HepG2 (cell line): ENCODE measurements around the gene DNASE2. TPM values are rescaled to one million over a fixed set of nuclear protein-coding genes. Genes with fewer than 3 reads are reported as not detected.
A peak's percentile ranks its signal among the peaks of the same experiment; 100 is the strongest.

ENCODE experiments used
- ATAC-seq: fragments of 200-7000 bp; cut with Tn5 transposase; 3 replicates; pipeline ENCODE4 v1.9.1; 2020; ENCODE audit warnings: mild to moderate bottlenecking, moderate library complexity
- BruUV-seq: library from RNA; stranded (reverse); fragments of 400-500 nt; replicated peaks from 2 replicates; lab custom pipeline; 2021; lab: Mats Ljungman, UMichigan
- CTCF ChIA-PET: fragments of 300-600 bp; formaldehyde crosslinking; extraction: SDS; loops from one replicate; lab custom pipeline; 2021; ENCODE audit warnings: low total read pairs, inconsistent platforms, low intra/inter-chr PET ratio; lab: Yijun Ruan, JAX
- POLR2A ChIA-PET: fragments of 350-600 bp; sonication (Branson Sonifier 250); formaldehyde crosslinking; loops from one replicate; lab custom pipeline; 2020; ENCODE audit warnings: antibody characterized with exemption, inconsistent platforms; lab: Yijun Ruan, JAX
- DNase-seq: peaks from one replicate; pipeline ENCODE4 v3.0.0-alpha.2; 2015; ENCODE audit warnings: low spot score
- FAIRE-seq: peaks from 3 replicates; lab custom pipeline; 2011; peaks lifted over from hg19 to GRCh38; lab: Jason Lieb, UNC
- H2AFZ ChIP-seq: one replicate; pipeline ENCODE4 v1.6.1; 2011; ENCODE audit warnings: low read length, inconsistent platforms
- H3K27ac ChIP-seq: fragments of 300-600 bp; 3 replicates; pipeline ENCODE4 v1.8.0; 2011; ENCODE audit warnings: mixed run types, mild to moderate bottlenecking, mixed read lengths, low read length, inconsistent platforms; ENCODE audit not compliant: insufficient read depth; ENCODE audit errors: extremely low read length
- H3K27me3 ChIP-seq, 2 experiments: fragments of 200-600 bp in 1 of 2; 2 replicates in 1 of 2; 3 replicates in 1 of 2; pipeline versions ENCODE4 v1.6.0 to v1.8.0; 2011; ENCODE audit warnings: low read length in 2 of 2, mild to moderate bottlenecking in 2 of 2, moderate library complexity in 2 of 2, inconsistent platforms in 1 of 2; ENCODE audit not compliant: insufficient read depth in 2 of 2, control insufficient read depth in 1 of 2
- H3K36me3 ChIP-seq, 2 experiments: fragments of 200-600 bp in 1 of 2; replicated peaks in 1 of 2; 2 replicates in 1 of 2; 3 replicates in 1 of 2; pipeline versions ENCODE4 v1.5.1 to v1.8.0; 2011; ENCODE audit warnings: low read length in 2 of 2, inconsistent platforms in 1 of 2; ENCODE audit not compliant: insufficient read depth in 2 of 2, control insufficient read depth in 1 of 2
- H3K4me1 ChIP-seq: 2 replicates; pipeline ENCODE4 v1.5.1; 2012; ENCODE audit warnings: low read length, inconsistent platforms; ENCODE audit not compliant: insufficient read depth
- H3K4me2 ChIP-seq: 2 replicates; pipeline ENCODE4 v1.6.0; 2011; ENCODE audit warnings: low read depth, low read length, inconsistent platforms
- H3K4me3 ChIP-seq, 3 experiments: fragments of 200-600 bp in 1 of 3; sonication (generic), shearing (Covaris generic) in 1 of 3; replicated peaks in 1 of 3; 2 replicates each; pipeline ENCODE4 v1.5.1; 2011 to 2016; ENCODE audit warnings: low read length in 3 of 3, inconsistent platforms in 2 of 3, low read depth in 2 of 3, mild to moderate bottlenecking in 2 of 3, control low read depth in 1 of 3, mixed read lengths in 1 of 3; ENCODE audit not compliant: insufficient read depth in 1 of 3
- H3K79me2 ChIP-seq: one replicate; pipeline ENCODE4 v1.6.1; 2011; ENCODE audit warnings: low read length, inconsistent platforms; ENCODE audit not compliant: insufficient read depth
- H3K9ac ChIP-seq: 2 replicates; pipeline ENCODE4 v1.6.0; 2011; ENCODE audit warnings: mild to moderate bottlenecking, low read depth, low read length, inconsistent platforms; ENCODE audit not compliant: insufficient read depth
- H3K9me3 ChIP-seq: 2 replicates; pipeline ENCODE4 v1.5.1; 2012; ENCODE audit warnings: mild to moderate bottlenecking, low read length
- H4K20me1 ChIP-seq: 2 replicates; pipeline ENCODE4 v1.6.0; 2011; ENCODE audit warnings: inconsistent platforms, mild to moderate bottlenecking, low read length, moderate library complexity; ENCODE audit not compliant: insufficient read depth
- BCL3 ChIP-seq: sonication (generic); formaldehyde crosslinking; IDR thresholded peaks from 2 replicates; pipeline ENCODE4 v1.5.1; 2020; ENCODE audit warnings: mild to moderate bottlenecking, missing genetic modification reagents, moderate library complexity
- BCL6 ChIP-seq: IDR thresholded peaks from 2 replicates; pipeline ENCODE4 v1.6.1; 2016; ENCODE audit warnings: missing genetic modification reagents, missing compliant biosample characterization
- CHD4 ChIP-seq: fragments of 200-600 bp; sonication (generic); IDR thresholded peaks from 2 replicates; pipeline ENCODE4 v1.7.0; 2017; ENCODE audit warnings: mild to moderate bottlenecking, low read length, borderline replicate concordance
- FOXO1 ChIP-seq: sonication (generic); formaldehyde crosslinking; IDR thresholded peaks from 2 replicates; pipeline ENCODE4 v1.4.0; 2020; ENCODE audit warnings: missing genetic modification reagents
- HNF1A ChIP-seq, 2 experiments: sonication (generic) in 1 of 2; formaldehyde crosslinking in 1 of 2; IDR thresholded peaks; 2 replicates each; pipeline versions ENCODE4 v1.4.0 to v1.6.1; 2016 to 2020; ENCODE audit warnings: borderline replicate concordance in 1 of 2, low read depth in 1 of 2, mild to moderate bottlenecking in 1 of 2, missing genetic modification reagents in 1 of 2
- JUN ChIP-seq: sonication (generic); formaldehyde crosslinking; IDR thresholded peaks from 2 replicates; pipeline ENCODE4 v1.4.0; 2020; ENCODE audit warnings: mild to moderate bottlenecking, missing genetic modification reagents
- MED1 ChIP-seq: sonication (generic); formaldehyde crosslinking; IDR thresholded peaks from 2 replicates; pipeline ENCODE4 v1.4.0; 2020; ENCODE audit warnings: missing genetic modification reagents
- NR1H2 ChIP-seq: sonication (generic); formaldehyde crosslinking; IDR thresholded peaks from 2 replicates; pipeline ENCODE4 v1.8.1; 2022; ENCODE audit warnings: low read depth, missing genetic modification reagents, borderline replicate concordance
- SPEN ChIP-seq: sonication (generic); formaldehyde crosslinking; IDR thresholded peaks from 2 replicates; pipeline ENCODE4 v1.5.1; 2020; ENCODE audit warnings: low read depth, mild to moderate bottlenecking, missing genetic modification reagents
- THAP9 ChIP-seq: sonication (generic); formaldehyde crosslinking; IDR thresholded peaks from 2 replicates; pipeline ENCODE4; 2020; ENCODE audit warnings: missing genetic modification reagents, mild to moderate bottlenecking, borderline replicate concordance
- ZNF205 ChIP-seq: IDR thresholded peaks from 2 replicates; pipeline ENCODE4 v1.6.1; 2018; ENCODE audit warnings: missing biosample characterization, missing genetic modification reagents
- ZNF619 ChIP-seq: sonication (generic); formaldehyde crosslinking; IDR thresholded peaks from 2 replicates; pipeline ENCODE4 v1.4.0; 2020; ENCODE audit warnings: mild to moderate bottlenecking, missing genetic modification reagents
- ZNF768 ChIP-seq: sonication (generic); formaldehyde crosslinking; IDR thresholded peaks from 2 replicates; pipeline ENCODE4 v1.4.0; 2020; ENCODE audit warnings: missing genetic modification reagents
- ZNF850 ChIP-seq: sonication (generic); formaldehyde crosslinking; conservative IDR thresholded peaks from 2 replicates; pipeline ENCODE4 v1.9.0; 2021; ENCODE audit warnings: mild to moderate bottlenecking, missing genetic modification reagents
- WGBS: methylation state at CpG from one replicate; pipeline ENCODE4 v1.1.6; 2017; ENCODE audit warnings: low lambda C conversion rate; 5-methylcytosine and 5-hydroxymethylcytosine counted together
- in situ Hi-C: cut with HindIII; loops from 2 replicates; pipeline ENCODE4 v1.10.0; 2017; ENCODE audit warnings: low pct_unique_long_range_greater_than_20kb; ENCODE audit not compliant: extremely low pct_ligation_motif_present
- intact Hi-C: fragments of 100-400 bp; cut with micrococcal nuclease; formaldehyde crosslinking; loops from one replicate; pipeline ENCODE4 v1.10.0; 2022; ENCODE audit not compliant: unreplicated experiment
- polyA plus RNA-seq, 8 experiments: library from polyadenylated mRNA; depleted of rRNA in 3 of 8; stranded (reverse) in 7 of 8; unstranded in 1 of 8; fragments of >200 nt; fragmentation: Illumina TruSeq in 4 of 8; extraction: Trizol in 4 of 8; gene quantifications; 2 replicates each; pipeline versions ENCODE4 v1.2.1 to v1.2.3, GENCODE V29; 2011 to 2016; ENCODE audit warnings: low read depth in 4 of 8, missing spikeins in 1 of 8, mixed read lengths in 1 of 8; ENCODE audit not compliant: insufficient read depth in 1 of 8
- total RNA-seq, 5 experiments: library from RNA; depleted of rRNA; stranded (reverse); fragments of >200 nt; fragmentation: Illumina TruSeq; extraction: Trizol; gene quantifications; 2 replicates each; pipeline ENCODE4 v1.2.3, GENCODE V29; 2016; ENCODE audit warnings: low read depth in 1 of 5

DNASE2 gene
- total and polyA plus RNA-seq, 2 of the 13 experiments (the other 11 are each of a cell fraction or from before 2014, with no cell fraction given) = 7.5 to 16.2 TPM

GRCh38 chr19:12825254-12826131 is 55.8 kb downstream of the DNASE2 start:
- no peak for FAIRE-seq
- no peaks in the 10 kb centered on the region for H3K9me3 ChIP-seq
- peaks cover 29% of the 10 kb centered on the region for H3K4me1 ChIP-seq
- H3K79me2 ChIP-seq = no peaks in the 10 kb centered on the region
- H3K36me3 ChIP-seq = no peaks in the 10 kb centered on the region
- H3K4me3 ChIP-seq = peak overlapping the region in 1 of 3 experiments; percentile 64; a peak in 2 of 6 replicates
- H3K27ac ChIP-seq = no peak overlapping the region
- intact Hi-C loops (no loop called here), in situ Hi-C loops (no loop called here)
- WGBS = 15% methylated on average over 32 of the region's 46 CpGs
- no peaks in the 10 kb centered on the region for H4K20me1 ChIP-seq
- no peak overlapping the region for H2AFZ ChIP-seq
- peaks cover 0 to 9% of the 10 kb centered on the region in 2 experiments; a peak in 1 of 5 replicates for H3K27me3 ChIP-seq
- POLR2A ChIA-PET = no interaction called here
- ATAC-seq = peak; percentile 76
- no peak for DNase-seq
- no TSS peak for BruUV-seq
- H3K9ac ChIP-seq = no peak overlapping the region
- H3K4me2 ChIP-seq = peak overlapping the region; percentile 69; the same call in 1 of the 2 replicates
- CTCF ChIA-PET = interaction anchor here (1.0 kb wide), 1 partner anchor 12 kb away, joined by 3 read pairs; no protein-coding TSS in a partner anchor
- TF ChIP-seq MED1 (0 out of 2 replicates have a peak, but pooled peaks have one; percentile 41), ZNF768 (peak; percentile 28; the same call in 1 of the 2 replicates), SPEN (CRISPR knock-in tag) (no peak), FOXO1 (CRISPR knock-in tag) (0 out of 2 replicates have a peak, but pooled peaks have one; percentile 26), HNF1A (IDR thresholded peaks at IDR 0.05; ENCODE audit: low read depth) (no peak), HNF1A (CRISPR knock-in tag; IDR thresholded peaks at IDR 0.05; ENCODE audit: borderline replicate concordance) (no peak), ZNF619 (CRISPR knock-in tag) (no peak), BCL6 (CRISPR knock-in tag) (0 out of 2 replicates have a peak, but pooled peaks have one; percentile 10), ZNF205 (CRISPR knock-in tag) (0 out of 2 replicates have a peak, but pooled peaks have one; percentile 46), ZNF850 (CRISPR knock-in tag) (no peak), CHD4 (no peak), JUN (CRISPR knock-in tag) (no peak), NR1H2 (CRISPR knock-in tag) (no peak), BCL3 (CRISPR knock-in tag) (no peak), THAP9 (0 out of 2 replicates have a peak, but pooled peaks have one; percentile 41)
